Femur (tissue), 1 donor: ENCODE results near the gene ZFP1.
"Not testable (repeated sequence)": the region's sequence is repeated elsewhere in the genome, so short reads cannot be mapped to it uniquely, and the experiment has no call there.

Experiments used
- DNase-seq: peaks from one replicate; pipeline ENCODE4 v3.0.0-alpha.2; 2017

ZFP1 gene

GRCh38 chr16:75160386-75160785 lies 12.1 kb downstream of the ZFP1 start:
- no peak for DNase-seq

DNA sequence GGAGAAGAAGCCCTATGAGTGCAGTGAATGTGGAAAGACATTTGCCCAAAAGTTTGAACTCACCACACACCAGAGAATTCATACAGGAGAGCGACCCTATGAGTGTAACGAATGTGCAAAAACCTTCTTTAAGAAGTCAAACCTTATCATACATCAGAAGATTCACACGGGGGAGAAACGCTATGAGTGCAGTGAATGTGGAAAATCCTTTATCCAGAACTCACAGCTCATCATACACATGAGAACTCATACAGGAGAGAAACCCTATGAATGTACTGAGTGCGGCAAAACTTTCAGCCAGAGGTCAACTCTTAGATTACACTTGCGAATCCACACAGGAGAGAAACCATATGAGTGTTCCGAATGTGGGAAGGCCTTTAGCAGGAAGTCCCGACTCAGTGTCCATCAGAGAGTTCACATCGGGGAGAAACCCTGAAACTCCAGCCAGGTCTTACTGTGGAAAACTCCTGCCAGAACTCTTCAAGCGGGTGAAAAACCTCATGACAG lies 21.6 kb downstream of the ZFP1 start:
- DNase-seq: no peak

GRCh38 chr16:75172578-75172977 lies 24.3 kb downstream of the ZFP1 start:
- no peak for DNase-seq

DNA sequence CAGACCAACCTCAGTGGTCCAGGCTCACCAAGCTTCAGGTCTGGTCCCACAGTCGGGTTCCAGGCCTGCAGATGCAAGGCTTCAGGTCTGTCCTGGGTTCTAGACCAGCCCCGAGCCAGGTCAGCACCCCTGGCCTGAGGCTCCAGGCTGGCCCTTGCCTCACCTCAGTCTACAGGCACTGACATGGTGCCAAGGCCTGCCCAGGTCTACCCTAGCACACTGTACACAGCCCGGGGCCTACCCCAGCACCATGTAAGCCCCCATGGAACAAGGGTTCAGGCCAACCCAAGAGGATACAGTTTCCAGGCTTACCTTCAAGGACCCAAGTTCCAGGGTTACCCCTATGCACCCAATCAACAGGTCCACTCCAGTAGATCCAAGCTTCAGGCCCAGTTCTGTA lies 26.8 kb downstream of the ZFP1 start:
- no peak for DNase-seq

- DNase-seq: no peak
Measured at GRCh38 chr16:75176926-75177325, 28.6 kb downstream of the ZFP1 start.

- no peak for DNase-seq
Measured at GRCh38 chr16:75179208-75179607, 30.9 kb downstream of the ZFP1 start.

- DNase-seq: no peak
Measured at GRCh38 chr16:75181630-75182029, 33.3 kb downstream of the ZFP1 start.

DNA sequence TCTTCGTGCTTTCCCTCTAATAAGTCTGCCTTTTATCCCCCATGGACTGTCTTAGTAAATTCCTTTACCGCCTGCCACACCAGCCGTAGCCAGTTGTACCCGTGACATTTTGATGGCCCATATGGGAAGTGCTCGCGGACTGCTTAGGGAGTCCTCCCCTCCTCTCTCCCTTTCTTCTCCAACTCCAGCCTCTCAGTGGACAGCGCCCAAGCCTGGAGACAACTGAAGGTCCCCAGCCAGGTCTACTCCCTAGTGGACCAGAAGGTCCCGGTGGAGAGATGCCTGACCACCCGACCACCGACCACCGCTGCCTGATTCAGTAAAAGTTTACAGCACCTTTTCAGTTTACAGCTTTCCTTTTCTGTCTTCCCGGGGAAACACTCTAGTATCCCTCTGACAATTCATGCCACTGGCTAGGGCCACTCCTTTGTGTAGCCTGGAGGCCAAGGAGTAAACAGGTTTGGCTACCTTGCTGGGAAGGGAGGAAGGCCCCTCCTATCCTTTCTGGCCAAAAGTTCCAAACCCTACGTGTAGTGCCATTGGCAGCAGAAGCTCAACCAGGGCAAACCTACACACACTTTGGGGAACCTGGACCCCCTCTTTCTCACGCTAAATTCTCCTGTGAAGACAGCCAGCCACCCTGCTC lies 40.6 kb downstream of the ZFP1 start:
- DNase-seq: no peak

GRCh38 chr16:75189638-75190245 lies 41.4 kb downstream of the ZFP1 start:
- no peak for DNase-seq

- DNase-seq: no peak
Measured at GRCh38 chr16:75192606-75193264, 44.4 kb downstream of the ZFP1 start.

GRCh38 chr16:75193265-75193650 lies 44.9 kb downstream of the ZFP1 start:
- no peak for DNase-seq

- no peak for DNase-seq
Measured at GRCh38 chr16:75193730-75194444, 45.6 kb downstream of the ZFP1 start.

DNA sequence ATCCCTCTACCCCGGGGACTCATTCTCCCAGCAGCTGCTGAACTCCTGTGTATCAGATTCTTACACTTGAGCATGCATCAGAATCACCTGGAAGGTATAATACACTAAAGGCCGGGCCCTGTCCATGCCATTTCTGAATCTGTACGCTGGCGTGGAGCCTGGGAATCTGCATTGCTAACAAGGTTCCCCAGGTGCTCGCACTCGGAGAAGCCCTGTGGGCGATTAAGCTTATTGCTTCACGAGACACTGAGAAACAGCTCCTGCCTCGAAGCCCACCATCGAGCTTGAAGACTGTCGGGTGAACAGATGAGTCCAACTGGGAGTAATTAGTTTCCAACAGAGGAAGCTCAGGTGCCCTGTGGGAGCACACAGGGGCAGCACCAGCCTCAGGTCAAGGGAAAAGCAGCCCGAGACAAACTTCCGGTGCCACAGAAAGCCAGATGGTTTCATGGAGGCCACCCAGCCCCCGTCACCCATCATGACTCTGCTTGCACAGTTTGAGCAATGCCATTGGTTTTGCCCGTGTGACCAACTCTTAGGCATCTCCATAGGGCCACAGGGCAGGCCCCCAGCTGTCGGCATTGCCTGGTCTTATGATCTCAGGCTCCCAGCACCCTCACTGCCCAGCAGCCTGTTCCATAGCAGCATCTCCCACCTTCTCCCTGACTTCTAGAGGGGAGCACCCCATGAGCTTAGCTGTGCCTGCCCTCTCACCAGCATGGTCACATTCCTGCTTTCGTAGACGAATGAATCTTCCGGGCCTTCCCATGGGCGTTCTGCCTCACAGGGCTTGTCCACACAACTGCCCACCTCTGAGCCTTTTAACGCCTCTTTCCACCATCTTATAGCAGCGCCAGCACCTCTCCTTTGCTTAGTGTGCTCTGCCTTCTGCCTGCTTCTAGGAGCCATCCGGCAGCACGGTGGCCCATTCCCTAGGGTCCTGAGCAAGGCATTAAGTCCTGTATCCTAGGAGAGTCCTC lies 47.8 kb downstream of the ZFP1 start:
- DNase-seq: no peak

DNA sequence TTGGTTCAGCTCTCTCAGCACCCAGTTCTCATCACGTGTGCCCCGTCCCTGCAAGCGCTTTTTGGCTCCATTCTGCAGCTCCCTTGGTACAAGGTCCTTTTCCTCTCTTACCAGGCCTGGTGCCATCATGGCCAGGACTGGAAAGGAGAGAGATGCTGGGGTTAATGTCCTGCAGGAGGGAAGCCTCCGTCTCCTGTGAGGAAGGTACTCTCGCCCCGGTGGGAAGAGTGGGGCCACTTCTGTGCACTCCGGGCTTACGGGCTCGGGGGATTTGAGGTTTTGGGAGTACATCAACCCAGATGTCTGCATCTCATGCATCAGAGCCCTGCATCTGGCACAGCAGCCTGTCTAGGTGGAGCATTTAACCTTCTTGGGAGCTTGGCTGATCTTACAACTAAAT lies 48.5 kb downstream of the ZFP1 start:
- no peak for DNase-seq

DNA sequence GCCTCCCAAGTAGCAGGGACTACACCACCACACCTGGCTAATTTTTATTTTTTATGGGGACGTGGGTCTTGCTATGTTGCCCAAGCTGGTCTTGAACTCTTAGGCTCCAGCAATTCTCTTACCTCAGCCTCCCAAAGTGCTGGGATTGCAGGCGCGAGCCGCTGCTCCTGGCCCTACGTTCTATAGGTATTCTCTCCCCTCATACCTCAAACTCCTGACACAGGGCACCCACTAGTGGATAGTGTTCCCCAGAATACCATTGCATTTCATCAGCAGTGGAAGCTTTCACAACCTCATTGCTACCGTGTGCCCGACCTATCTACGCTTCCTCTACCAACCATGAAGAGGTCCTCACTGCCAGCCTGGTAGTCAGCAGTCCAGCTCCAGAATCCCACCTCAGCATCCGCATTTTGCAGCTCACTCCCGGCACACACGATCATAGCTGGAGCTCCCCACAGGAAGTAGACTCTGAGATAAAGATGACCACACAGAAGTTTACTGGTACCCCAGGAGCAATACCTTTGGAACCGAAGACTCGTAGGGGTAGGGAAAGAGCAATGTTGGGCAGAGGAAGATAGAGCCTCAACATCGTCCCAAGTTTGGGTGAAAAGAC lies 49.3 kb downstream of the ZFP1 start:
- DNase-seq: no peak

DNA sequence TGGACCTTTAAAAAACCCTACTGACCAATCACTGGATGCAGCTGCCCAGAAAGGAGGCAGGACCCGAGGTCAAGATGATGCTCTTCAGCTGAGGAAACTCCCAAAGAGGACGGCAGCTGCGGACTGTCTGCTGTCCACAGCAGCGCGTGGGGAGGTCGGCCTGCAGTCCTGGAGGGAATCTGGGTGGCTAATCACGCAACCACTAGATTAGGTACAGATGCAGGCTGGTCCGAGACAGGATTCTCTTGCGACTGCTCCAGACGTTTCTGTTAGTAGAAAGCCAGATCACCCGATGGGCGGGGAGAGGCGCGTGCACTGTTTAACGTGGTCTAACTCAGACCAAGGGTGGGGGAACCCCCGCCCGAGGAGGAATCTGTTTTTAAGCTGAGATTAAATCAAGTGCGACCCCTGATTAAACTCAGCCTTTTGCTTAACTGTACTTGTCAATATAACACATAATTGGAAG lies 49.8 kb downstream of the ZFP1 start:
- no peak for DNase-seq

GRCh38 chr16:75202069-75202590 lies 53.8 kb downstream of the ZFP1 start:
- DNase-seq: no peak

DNA sequence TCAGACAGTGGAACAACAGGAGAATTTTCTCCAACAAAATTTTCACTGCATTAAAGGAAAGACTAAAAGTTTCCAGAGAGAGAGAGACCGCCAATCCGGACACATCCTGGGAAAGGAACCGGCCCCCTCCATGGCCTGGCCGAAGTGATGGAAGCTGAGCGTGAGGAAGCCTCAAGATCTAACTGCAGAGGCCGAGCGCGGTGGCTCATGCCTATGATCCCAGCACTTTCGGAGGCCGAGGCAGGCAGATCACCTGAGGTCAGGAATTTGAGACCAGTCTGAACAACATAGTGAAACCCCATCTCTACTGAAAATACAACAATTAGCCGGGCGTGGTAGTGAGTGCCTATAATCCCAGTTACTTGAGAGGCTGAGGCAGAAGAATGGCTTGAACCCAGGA lies 54.8 kb downstream of the ZFP1 start:
- DNase-seq: no peak

DNA sequence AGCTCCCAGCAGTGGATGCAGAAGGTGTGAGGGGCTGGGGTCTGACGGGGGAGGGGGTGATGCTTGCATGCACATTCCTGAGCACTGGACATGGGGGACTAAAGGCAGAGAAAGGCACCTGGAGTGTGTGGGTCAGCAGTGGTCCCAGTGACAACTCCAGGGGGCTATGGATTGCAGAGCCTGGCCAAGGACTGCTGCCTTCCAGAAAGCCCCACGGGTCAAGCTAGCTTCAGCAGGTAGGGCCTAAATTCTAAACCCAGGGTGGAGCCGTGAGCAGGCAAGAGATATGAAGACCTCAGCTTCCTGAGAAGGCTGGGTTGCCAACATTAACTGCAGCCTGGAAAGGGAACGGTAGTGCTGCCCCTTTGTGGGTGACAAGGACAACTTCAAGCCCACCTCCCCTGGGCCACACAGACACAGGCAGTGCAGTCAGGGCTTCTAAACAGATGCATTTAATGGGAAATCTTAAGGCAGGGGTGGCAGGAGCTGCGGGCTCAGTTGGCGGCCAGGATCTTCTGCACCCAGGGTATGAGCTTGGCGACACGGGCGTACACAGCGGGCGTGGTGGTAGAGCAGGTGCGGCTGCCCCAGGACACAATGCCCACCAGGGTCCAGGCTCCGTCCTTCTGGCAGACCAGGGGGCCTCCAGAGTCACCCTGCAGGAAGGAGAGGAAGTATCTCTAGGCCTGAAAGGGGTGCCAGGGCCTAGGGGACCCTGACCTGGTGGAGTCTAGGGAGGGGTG lies 55.5 kb downstream of the ZFP1 start:
- no peak for DNase-seq

- no peak for DNase-seq
Measured at GRCh38 chr16:75204410-75204758, 56.1 kb downstream of the ZFP1 start.

DNA sequence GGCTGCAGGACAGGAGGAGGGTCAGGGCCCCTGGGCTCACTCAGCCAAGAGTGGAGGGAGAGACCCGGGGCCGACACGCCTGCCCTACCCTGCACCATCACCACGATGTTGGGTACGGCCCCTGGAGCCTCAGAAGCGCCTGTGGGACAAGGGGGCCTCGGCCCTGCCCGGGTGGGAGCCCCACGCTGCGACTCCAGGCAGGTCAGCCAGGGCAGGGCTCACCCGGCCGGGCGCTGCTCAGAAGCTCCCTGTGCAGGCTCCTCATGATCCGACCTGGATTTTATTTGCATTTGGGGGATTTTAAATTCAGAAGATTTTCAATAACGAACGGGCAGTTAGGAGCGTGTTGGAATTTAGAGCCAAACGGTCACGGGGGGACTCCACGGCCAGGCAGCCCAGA lies 56.6 kb downstream of the ZFP1 start:
- not testable (repeated sequence) for DNase-seq
